NCI-H2196 (cell line): ENCODE results near the gene TMC3.

Experiments used
- DNase-seq: peaks from one replicate; lab custom pipeline; 2025; ENCODE audit not compliant: unreplicated experiment; lab: John Stamatoyannopoulos, UW

TMC3 gene

DNA sequence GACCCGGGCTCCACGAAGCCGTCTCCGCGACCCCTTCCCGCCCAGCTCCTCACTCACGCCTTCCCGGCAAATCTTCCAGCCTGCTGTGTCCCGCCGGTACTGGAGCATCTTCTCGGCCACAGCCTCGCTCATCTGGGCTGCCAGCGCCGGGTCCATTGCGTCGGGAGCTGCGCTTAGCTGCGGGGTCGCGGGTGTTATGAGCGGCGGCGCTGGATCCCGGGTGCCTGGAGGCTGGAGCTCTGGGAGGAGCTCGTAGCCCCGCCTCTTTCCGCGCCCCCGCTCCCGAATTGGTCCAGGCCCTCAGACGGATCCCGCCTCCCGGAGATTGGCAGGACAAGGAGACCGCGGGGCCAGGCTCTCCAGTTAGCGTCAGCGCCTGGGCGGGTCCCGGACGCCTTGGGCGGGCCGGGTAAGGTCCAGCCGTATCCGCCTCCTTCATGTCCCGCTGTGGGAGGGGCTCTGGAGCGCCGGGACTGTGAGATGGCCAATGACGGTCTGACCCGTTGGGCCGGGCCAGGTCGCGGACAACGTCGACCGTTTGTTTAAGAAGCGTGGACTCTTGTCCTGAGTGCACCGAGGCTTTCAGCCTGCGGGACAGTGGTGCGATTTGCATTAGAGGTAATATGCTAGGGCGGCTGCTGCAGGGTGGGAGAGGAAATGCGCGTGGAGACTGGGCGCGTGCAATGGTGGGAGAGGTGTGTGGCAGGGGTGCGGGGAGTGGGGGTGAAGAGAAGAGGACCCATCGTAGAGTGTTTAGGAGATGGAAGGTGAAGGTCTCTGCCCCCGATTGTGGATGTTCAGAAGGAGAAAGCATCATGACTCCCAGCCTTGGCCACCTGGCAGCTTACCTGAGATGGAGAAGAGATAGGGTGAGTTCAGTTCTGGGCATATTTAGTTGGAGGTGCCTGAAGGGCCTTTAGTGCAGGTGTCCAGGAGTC, 49.8 kb downstream of the TMC3 start, which contains the start of gene STARD5:
TSS of gene STARD5 (minus strand) at position 198 of the 938 bp plus-strand sequence. CDS start at position 156, 42 bp downstream.
- peak; percentile 93 for DNase-seq

- no peak for DNase-seq
Observed at GRCh38 chr15:81323559-81323943, 50.5 kb downstream of the TMC3 start.

DNA sequence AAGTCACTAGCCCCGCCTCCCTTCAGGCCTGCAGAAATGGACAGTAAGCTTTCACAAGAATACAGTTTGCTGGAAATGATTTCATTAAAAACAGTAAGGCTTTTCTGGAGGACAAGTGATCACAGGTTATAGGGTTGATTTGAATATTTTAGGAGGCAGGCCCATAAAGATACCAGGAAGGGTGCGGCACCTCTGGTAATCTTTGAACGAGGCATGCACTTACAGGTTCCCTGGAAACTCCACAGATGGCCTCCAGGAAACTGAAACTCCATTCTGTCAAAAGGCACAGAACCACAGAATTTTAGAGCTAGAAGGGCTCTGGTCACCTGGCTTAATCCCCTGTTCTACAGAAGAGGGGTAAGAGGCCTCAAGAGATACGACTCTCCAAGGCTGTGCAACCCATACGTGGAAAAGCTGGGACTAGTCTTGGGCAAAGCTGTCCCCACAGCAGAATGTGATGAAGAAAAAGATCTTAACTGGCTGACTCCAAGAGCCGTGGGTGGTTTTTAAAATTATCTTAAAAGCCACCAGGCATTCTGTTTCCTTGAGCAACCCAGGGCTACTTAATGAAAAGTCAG, 51.2 kb downstream of the TMC3 start:
- no peak for DNase-seq

- DNase-seq, result no peak
Observed at GRCh38 chr15:81321667-81322066, 52.3 kb downstream of the TMC3 start.

DNA sequence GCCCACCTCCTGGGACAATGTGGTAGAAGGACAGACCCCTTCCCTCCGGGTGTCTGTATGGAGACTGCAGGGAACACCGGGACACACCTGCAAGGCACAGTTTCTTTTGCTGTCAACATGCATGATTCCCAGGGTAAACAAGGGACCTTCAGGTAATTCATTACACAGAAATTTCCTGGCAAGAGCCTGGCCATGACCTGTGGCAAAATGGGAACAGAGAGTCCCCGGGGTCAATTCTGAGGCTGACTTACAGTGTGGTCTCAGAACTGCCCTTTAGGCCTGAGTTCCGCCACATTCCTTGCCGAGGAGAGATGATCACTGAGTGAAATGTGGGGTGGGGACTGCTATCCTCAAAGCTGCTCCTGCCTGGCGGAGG, 56.4 kb downstream of the TMC3 start:
- no peak for DNase-seq

- DNase-seq, result no peak
Observed at GRCh38 chr15:81316267-81316666, 57.7 kb downstream of the TMC3 start.

GRCh38 chr15:81315452-81316175, 58.4 kb downstream of the TMC3 start:
- no peak for DNase-seq

GRCh38 chr15:81314378-81314777, 59.6 kb downstream of the TMC3 start:
- no peak for DNase-seq

GRCh38 chr15:81313686-81314085, 60.3 kb downstream of the TMC3 start:
- no peak for DNase-seq

GRCh38 chr15:81312790-81313543, 61.0 kb downstream of the TMC3 start:
- DNase-seq, result no peak

DNA sequence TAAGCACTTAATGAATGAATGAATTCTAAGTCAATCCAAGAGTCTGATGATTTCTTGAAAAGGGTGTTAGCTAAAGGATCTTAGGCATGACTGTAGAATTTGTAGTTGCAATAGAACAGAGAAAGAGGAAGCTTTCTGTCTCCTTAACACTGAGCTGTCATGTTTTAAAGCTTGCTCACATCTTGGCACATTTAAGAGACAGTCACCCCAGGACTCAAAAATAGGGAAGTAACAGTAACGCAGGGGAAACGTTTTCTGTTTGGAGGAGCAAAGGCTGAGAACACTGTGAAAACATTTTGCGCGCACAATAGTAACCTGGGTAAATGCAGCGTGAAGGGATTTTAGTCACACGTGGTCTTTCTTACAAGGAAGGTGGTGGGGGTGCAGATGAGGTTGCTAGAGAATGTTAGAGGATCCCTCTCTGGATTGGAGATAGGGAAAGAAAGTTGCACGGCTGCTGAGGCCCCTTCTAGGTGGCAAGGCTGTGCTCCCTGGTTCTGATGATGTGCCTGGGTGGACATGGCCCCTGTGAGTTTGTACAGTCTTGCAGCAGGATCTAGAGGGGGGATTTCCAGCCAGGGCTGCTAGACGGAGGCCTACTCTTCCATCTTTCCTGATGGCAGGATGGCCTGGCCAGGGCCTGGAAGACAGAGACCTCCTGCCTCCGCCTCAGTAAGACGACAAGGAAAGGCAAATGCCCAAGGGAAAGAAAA, 62.1 kb downstream of the TMC3 start:
- no peak for DNase-seq

DNA sequence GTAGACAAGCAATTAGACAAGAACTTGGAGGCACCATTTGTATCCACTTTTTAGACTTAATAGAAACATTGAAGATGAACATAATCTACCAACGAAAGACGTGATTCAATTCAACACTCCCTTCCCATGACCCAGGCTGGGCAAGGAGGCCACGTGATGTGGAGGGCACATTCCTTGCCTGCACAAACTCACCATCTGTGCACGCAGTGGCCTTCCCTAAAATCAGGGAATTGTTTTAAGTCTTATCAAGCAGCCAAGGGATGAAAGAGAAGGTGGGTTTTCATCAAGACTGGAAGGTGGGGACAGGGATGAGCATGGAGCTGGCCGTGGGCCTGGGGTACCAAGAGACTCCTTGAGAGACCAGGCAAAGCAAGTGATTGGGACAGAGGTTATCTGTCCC, 63.5 kb downstream of the TMC3 start:
- DNase-seq, result no peak

GRCh38 chr15:81309647-81310450, 64.2 kb downstream of the TMC3 start:
- no peak for DNase-seq

- no peak for DNase-seq
Observed at GRCh38 chr15:81308260-81308659, 65.8 kb downstream of the TMC3 start.

GRCh38 chr15:81304226-81304625, 69.8 kb downstream of the TMC3 start:
- no peak for DNase-seq

DNA sequence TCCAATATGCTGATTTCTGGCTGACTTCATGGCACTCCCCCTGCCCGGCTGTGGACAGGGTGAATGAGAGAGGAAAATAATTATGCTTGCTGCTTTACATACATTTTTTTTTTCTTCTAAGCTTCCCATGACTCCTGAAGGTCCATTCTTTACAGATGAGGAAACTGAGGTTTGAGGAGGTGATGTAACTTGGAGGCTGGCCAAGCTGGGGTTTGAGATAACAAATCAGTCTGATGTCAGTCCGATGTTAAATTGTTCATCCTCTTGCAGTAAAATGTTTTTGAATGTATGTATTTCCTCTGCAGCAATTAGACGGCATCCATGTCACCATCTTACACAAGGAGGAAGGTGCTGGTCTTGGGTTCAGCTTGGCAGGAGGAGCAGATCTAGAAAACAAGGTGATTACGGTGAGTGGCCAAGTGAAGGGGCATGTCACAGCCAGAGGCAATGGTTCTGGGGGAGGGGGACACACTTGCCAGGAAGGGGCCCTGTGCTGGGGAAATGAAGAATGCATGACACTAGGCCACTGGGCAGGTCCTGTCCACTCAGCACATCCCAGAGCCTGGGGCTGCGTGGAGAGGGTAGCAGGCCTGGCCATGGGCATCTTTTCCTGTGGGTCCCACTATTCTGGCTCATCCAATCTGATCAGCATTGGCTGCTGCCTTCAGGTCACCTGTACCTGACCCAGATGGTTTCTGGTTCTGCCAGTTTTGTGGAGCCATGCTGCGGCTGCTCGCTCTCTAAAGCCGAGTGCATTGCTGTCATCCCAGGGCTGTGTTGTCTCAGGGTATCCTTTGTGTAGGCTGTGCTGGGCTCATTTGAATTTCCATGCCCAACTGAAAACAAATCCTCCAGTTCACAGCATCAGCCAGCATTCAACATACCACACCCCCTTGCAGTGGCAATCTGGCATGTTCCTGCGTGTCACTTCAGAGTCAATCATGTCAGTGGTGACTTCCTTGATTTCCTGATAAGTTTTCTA, 70.5 kb downstream of the TMC3 start:
- no peak for DNase-seq

DNA sequence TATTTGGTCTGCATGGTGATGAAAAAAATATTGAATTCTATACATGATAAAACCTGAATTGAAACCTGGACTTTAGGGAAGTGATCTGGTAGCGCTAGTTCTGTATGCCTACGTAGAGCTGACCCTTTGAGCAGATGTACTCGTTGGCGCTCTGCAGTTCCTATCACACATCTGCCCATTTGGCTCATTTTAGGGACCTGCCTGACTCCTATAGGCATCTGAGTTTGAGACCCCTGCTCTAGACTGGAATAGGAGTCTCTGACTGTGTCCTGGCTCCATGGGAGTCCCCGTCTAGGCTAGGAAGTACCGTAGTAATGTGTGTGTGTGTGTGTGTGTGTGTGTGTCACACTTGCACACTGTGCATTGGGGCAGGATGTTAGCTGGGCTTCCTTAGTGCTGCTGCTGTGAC, 71.3 kb downstream of the TMC3 start:
- no peak for DNase-seq

GRCh38 chr15:81301815-81302399, 72.1 kb downstream of the TMC3 start:
- no peak for DNase-seq
